Adrenal gland (tissue), 12 donors: ENCODE measurements around the gene AGPAT2. TPM values are rescaled to one million over a fixed set of nuclear protein-coding genes. Genes with fewer than 3 reads are reported as not detected.
A peak's percentile ranks its signal among the peaks of the same experiment; 100 is the strongest.

Experiments used
- DNase-seq, 7 donors: peaks; one replicate each; pipeline ENCODE4 v3.0.0-alpha.2; 2019 to 2020
- H3K27ac ChIP-seq, 5 donors: fragments of 200-600 bp; sonication (generic) in 4 of 5; 1 replicate in 3 of 5; 2 replicates in 2 of 5; pipeline versions ENCODE4 v1.5.1 to v1.8.0; 2016 to 2020; ENCODE audit warnings: mild to moderate bottlenecking in 1 of 5
- H3K27me3 ChIP-seq: fragments of 200-600 bp; 2 replicates; pipeline ENCODE4 v1.8.0; 2021
- H3K36me3 ChIP-seq, 2 donors: fragments of 200-600 bp; replicated peaks in 1 of 2; 1 replicate in 1 of 2; 2 replicates in 1 of 2; pipeline versions ENCODE4 v1.5.1 to v1.8.0; 2018 to 2022
- H3K4me1 ChIP-seq, 2 donors: fragments of 200-600 bp; replicated peaks in 1 of 2; 1 replicate in 1 of 2; 2 replicates in 1 of 2; pipeline versions ENCODE4 v1.5.1 to v1.8.0; 2018 to 2021
- H3K4me3 ChIP-seq, 4 donors: fragments of 200-600 bp; sonication (generic) in 3 of 4; one replicate each; pipeline ENCODE4 v1.5.1; 2016 to 2018
- H3K9me3 ChIP-seq, 3 donors: fragments of 200-600 bp; sonication (generic) in 1 of 3; replicated peaks in 1 of 3; 1 replicate in 2 of 3; 2 replicates in 1 of 3; pipeline versions ENCODE4 v1.5.1 to v1.8.0; 2016 to 2021
- CTCF ChIP-seq, 6 experiments: fragments of 450-650 bp in 4 of 6; fragments of 200-600 bp in 2 of 6; sonication (generic) in 1 of 6; IDR thresholded peaks; 1 replicate in 5 of 6; 2 replicates in 1 of 6; pipeline versions ENCODE4 v1.5.1 to v1.8.0; 2016 to 2021; ENCODE audit warnings: antibody characterized with exemption in 6 of 6, mild to moderate bottlenecking in 2 of 6, moderate library complexity in 1 of 6
- POLR2A ChIP-seq, 2 donors: fragments of 450-650 bp; IDR thresholded peaks; one replicate each; pipeline ENCODE4 v1.6.1; 2017; ENCODE audit warnings: antibody characterized with exemption in 2 of 2, mild to moderate bottlenecking in 2 of 2, moderate library complexity in 1 of 2
- WGBS, 4 donors: extraction: QIAGEN DNeasy Blood & Tissue Kit in 2 of 4; methylation state at CpG; one replicate each; pipeline versions ENCODE4 v1.1.5 to v1.1.7; 2013 to 2017; 5-methylcytosine and 5-hydroxymethylcytosine counted together
- intact Hi-C, 2 donors: fragments of 100-400 bp; cut with DNase I; formaldehyde crosslinking; loops; one replicate each; pipeline versions ENCODE4 v1.14.1 to v1.15.0; 2022 to 2023
- polyA plus RNA-seq, 3 donors: library from polyadenylated mRNA; stranded (reverse); fragments of 200-250 nt in 2 of 3; fragments of 350-450 nt in 1 of 3; fragmentation: Illumina TruSeq in 1 of 3; extraction: RNeasy Lipid Tissue Mini Kit (QIAGEN cat#74804) in 1 of 3; gene quantifications; one replicate each; pipeline ENCODE4 v1.2.3, GENCODE V29; 2013 to 2014
- total RNA-seq, 9 donors: library from RNA; depleted of rRNA in 4 of 9; stranded (reverse); fragments of >200 nt in 4 of 9; fragments of 120-200 nt in 1 of 9; fragmentation: NEBNext Ultra II Directional in 1 of 9; extraction: Animal tissue kit (Norgen Biotek cat#: 25700) in 1 of 9; gene quantifications; one replicate each; pipeline versions ENCODE4 v1.1.0 to v1.2.4, GENCODE V29; 2013 to 2023
- donor health status: healthy with polysubstance abuse.
- donor health status: Bipolar disorder and iron deficiency.
- donor health status: DM: yes; HTN: yes; CAD: no.
- donor health status: DM: no; HTN: no; CAD: no.
- donor health status: DM: no; HTN: no; CAD: no.
- donor health status: DM: yes; HTN: yes; CAD: no.

Gene AGPAT2
- total and polyA plus RNA-seq, 12 donors = 6.4 to 274 (median 48.0) TPM

- H3K4me3 ChIP-seq = peak overlapping the region in 1 of 4 donors; percentile 32
- no peak for TF ChIP-seq POLR2A (IDR thresholded peaks at IDR 0.05)
- peak in 1 of 6 experiments; percentile 13 for TF ChIP-seq CTCF (IDR thresholded peaks at IDR 0.05)
- intact Hi-C loops = no loop called here
- no peaks in the 10 kb centered on the region for H3K9me3 ChIP-seq
- H3K36me3 ChIP-seq = no peaks in the 10 kb centered on the region
- peaks cover 4% of the 10 kb centered on the region for H3K27me3 ChIP-seq
- 39 to 63% (median 46%) methylated on average over 11 to 40 of the region's 40 CpGs for WGBS, 4 donors
- peak overlapping the region in 4 of 5 donors; percentile 68 to 90 (median 72) for H3K27ac ChIP-seq
- H3K4me1 ChIP-seq = peaks cover 5 to 26% of the 10 kb centered on the region in 2 donors
- peak in 5 of 7 donors; percentile 54 to 76 (median 62) for DNase-seq
These were observed 41.1 kb downstream of the AGPAT2 start for GRCh38 chr9:136645903-136646754.

- DNase-seq = peak in 1 of 7 donors; percentile 9
- 33 to 67% (median 62%) methylated on average over 8 to 18 of the region's 18 CpGs; no CpG with 5 or more reads in 1 of the 4 donors for WGBS, 4 donors
- Histone ChIP-seq H3K36me3 (no peaks in the 10 kb centered on the region), H3K4me3 (peak overlapping the region in 1 of 4 donors; percentile 32), H3K9me3 (no peaks in the 10 kb centered on the region), H3K27ac (peak overlapping the region in 4 of 5 donors; percentile 68 to 90 (median 72)), H3K27me3 (peaks cover 4% of the 10 kb centered on the region), H3K4me1 (peaks cover 5 to 28% of the 10 kb centered on the region in 2 donors)
- no peak for TF ChIP-seq POLR2A (IDR thresholded peaks at IDR 0.05)
- no peak for TF ChIP-seq CTCF (IDR thresholded peaks at IDR 0.05)
- intact Hi-C loops = no loop called here
These were observed 41.8 kb downstream of the AGPAT2 start for GRCh38 chr9:136645352-136645902.

- DNase-seq = peak; percentile 55 to 82 (median 67)
- WGBS, 4 donors = 8 to 16% (median 12%) methylated on average over 8 to 30 of the region's 30 CpGs
- H3K36me3 ChIP-seq = no peaks in the 10 kb centered on the region
- no peaks in the 10 kb centered on the region for H3K9me3 ChIP-seq
- peaks cover 4% of the 10 kb centered on the region for H3K27me3 ChIP-seq
- peaks cover 5 to 28% of the 10 kb centered on the region in 2 donors for H3K4me1 ChIP-seq
- intact Hi-C loops = no loop called here
- H3K4me3 ChIP-seq = peak overlapping the region in 2 of 4 donors; percentile 20 to 46
- TF ChIP-seq CTCF (IDR thresholded peaks at IDR 0.05) (peak; percentile 79 to 94 (median 88)), POLR2A (IDR thresholded peaks at IDR 0.05) (peak in 1 of 2 donors; percentile 25)
- H3K27ac ChIP-seq = peak overlapping the region; percentile 43 to 90 (median 70)
These were observed 42.5 kb downstream of the AGPAT2 start for GRCh38 chr9:136644593-136645351.

- H3K4me3 ChIP-seq = peak overlapping the region in 2 of 4 donors; percentile 20 to 46
- H3K9me3 ChIP-seq = no peaks in the 10 kb centered on the region
- WGBS, 4 donors = 3 to 6% (median 4%) methylated on average over 5 to 15 of the region's 15 CpGs; no CpG with 5 or more reads in 1 of the 4 donors
- TF ChIP-seq CTCF (IDR thresholded peaks at IDR 0.05) = no peak
- peak in 1 of 2 donors; percentile 21 for TF ChIP-seq POLR2A (IDR thresholded peaks at IDR 0.05)
- H3K27ac ChIP-seq = peak overlapping the region in 4 of 5 donors; percentile 14 to 90 (median 58)
- H3K36me3 ChIP-seq = no peaks in the 10 kb centered on the region
- peaks cover 5 to 28% of the 10 kb centered on the region in 2 donors for H3K4me1 ChIP-seq
- intact Hi-C loops = no loop called here
- H3K27me3 ChIP-seq = peaks cover 4% of the 10 kb centered on the region
- DNase-seq = peak; percentile 81 to 95 (median 89)
These were observed 43.0 kb downstream of the AGPAT2 start for GRCh38 chr9:136644343-136644592.
